HEK293 (cell line): ENCODE data around the gene PCED1A.

Experiments
- ZNF114 ChIP-seq: fragments of 450-650 bp; formaldehyde crosslinking; IDR thresholded peaks from 2 replicates; pipeline ENCODE4 v1.5.0; 2017; ENCODE audit warnings: missing biosample characterization, missing genetic modification characterization
- ZNF707 ChIP-seq: fragments of 450-650 bp; formaldehyde crosslinking; IDR thresholded peaks from 2 replicates; pipeline ENCODE4 v1.5.1; 2016; ENCODE audit warnings: missing biosample characterization, missing genetic modification characterization
- ZNF785 ChIP-seq: fragments of 450-650 bp; formaldehyde crosslinking; IDR thresholded peaks from 2 replicates; pipeline ENCODE4 v1.5.1; 2016; ENCODE audit warnings: missing biosample characterization, missing genetic modification characterization
- ZNF791 ChIP-seq: fragments of 450-650 bp; formaldehyde crosslinking; IDR thresholded peaks from 2 replicates; pipeline ENCODE4 v1.5.1; 2016; ENCODE audit warnings: missing biosample characterization, missing genetic modification characterization
- ZXDB ChIP-seq: fragments of 450-650 bp; formaldehyde crosslinking; IDR thresholded peaks from 2 replicates; pipeline ENCODE4 v1.5.1; 2016; ENCODE audit warnings: missing biosample characterization, missing genetic modification characterization
- TF ChIP-seq, protein P1 (sequence below): fragments of 450-650 bp; formaldehyde crosslinking; IDR thresholded peaks from 2 replicates; pipeline ENCODE4 v1.5.1; 2016; ENCODE audit warnings: missing biosample characterization, missing genetic modification characterization

DNA sequence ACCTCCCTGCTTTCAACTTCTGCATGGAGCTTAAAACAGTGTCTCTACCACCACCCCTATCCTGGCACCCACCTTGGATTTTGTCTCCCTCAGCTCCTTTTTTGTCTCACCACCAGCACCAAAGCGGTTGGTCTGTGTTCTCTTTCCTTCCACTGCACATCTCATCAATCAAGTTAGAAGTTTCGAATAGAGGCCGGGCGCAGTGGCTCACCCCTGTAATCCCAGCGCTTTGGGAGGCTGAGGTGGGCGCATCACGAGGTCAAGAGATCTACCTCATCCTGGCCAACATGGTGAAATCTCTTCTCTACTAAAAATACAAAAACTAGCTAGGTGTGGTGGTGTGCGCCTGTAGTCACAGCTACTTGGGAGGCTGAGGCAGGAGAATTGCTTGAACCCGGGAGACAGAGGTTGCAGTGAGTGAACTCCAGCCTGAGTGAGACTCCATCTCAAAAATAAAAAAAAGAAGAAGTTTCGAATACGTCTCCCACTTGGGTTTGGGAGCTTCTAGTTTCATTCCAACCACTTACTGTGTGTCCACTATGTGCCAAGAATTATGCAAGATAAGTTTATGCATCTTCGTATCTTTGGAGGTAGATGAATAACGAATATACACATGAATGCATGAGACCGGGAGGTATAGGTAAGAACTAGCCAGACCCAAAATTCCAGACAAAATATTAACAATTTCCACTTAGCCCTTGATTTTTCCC, 5.9 kb downstream of the PCED1A start:
- TF ChIP-seq ZNF114 (tag by site-specific recombination) (no peak), ZXDB (tag by site-specific recombination) (no peak), ZNF785 (tag by site-specific recombination) (no peak), ZNF707 (tag by site-specific recombination) (no peak), ZNF791 (tag by site-specific recombination) (no peak)
- TF ChIP-seq, protein P1, sequence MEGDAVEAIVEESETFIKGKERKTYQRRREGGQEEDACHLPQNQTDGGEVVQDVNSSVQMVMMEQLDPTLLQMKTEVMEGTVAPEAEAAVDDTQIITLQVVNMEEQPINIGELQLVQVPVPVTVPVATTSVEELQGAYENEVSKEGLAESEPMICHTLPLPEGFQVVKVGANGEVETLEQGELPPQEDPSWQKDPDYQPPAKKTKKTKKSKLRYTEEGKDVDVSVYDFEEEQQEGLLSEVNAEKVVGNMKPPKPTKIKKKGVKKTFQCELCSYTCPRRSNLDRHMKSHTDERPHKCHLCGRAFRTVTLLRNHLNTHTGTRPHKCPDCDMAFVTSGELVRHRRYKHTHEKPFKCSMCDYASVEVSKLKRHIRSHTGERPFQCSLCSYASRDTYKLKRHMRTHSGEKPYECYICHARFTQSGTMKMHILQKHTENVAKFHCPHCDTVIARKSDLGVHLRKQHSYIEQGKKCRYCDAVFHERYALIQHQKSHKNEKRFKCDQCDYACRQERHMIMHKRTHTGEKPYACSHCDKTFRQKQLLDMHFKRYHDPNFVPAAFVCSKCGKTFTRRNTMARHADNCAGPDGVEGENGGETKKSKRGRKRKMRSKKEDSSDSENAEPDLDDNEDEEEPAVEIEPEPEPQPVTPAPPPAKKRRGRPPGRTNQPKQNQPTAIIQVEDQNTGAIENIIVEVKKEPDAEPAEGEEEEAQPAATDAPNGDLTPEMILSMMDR: no peak
